CD14-positive monocyte (primary cell): Measurements from ENCODE around the gene SVIL. TPM values are rescaled to one million over a fixed set of nuclear protein-coding genes. Genes with fewer than 3 reads are reported as not detected.

Source experiments
- DNase-seq, 3 donors: peaks; one replicate each; pipeline ENCODE4 v3.0.0-alpha.2; 2011 to 2022
- H2AFZ ChIP-seq: 2 replicates; pipeline ENCODE4 v1.6.0; 2012; ENCODE audit warnings: mild to moderate bottlenecking, low read depth, low read length, inconsistent platforms; ENCODE audit not compliant: insufficient read depth, poor library complexity, severe bottlenecking
- H3K27ac ChIP-seq, 2 donors: 1 replicate in 1 of 2; 2 replicates in 1 of 2; pipeline ENCODE4 v1.5.1; 2012 to 2013; ENCODE audit warnings: low read length in 2 of 2, control low read depth in 1 of 2, inconsistent platforms in 1 of 2, low read depth in 1 of 2, mild to moderate bottlenecking in 1 of 2
- H3K27me3 ChIP-seq, 2 donors: one replicate each; pipeline versions ENCODE4 v1.6.0 to v1.6.1; 2011 to 2013; ENCODE audit warnings: low read length in 2 of 2; ENCODE audit not compliant: control insufficient read depth in 2 of 2, insufficient read depth in 2 of 2
- H3K36me3 ChIP-seq, 2 donors: replicated peaks in 1 of 2; 1 replicate in 1 of 2; 2 replicates in 1 of 2; pipeline versions ENCODE4 v1.5.1 to v1.6.1; 2012 to 2013; ENCODE audit warnings: low read length in 2 of 2, control low read depth in 1 of 2, inconsistent platforms in 1 of 2, mild to moderate bottlenecking in 1 of 2; ENCODE audit not compliant: insufficient read depth in 2 of 2, control insufficient read depth in 1 of 2
- H3K4me1 ChIP-seq, 2 donors: 1 replicate in 1 of 2; 2 replicates in 1 of 2; pipeline versions ENCODE4 v1.5.1 to v1.6.1; 2012 to 2013; ENCODE audit warnings: low read length in 2 of 2, control low read depth in 1 of 2, inconsistent platforms in 1 of 2, mild to moderate bottlenecking in 1 of 2, moderate library complexity in 1 of 2; ENCODE audit not compliant: insufficient read depth in 2 of 2, control insufficient read depth in 1 of 2
- H3K4me2 ChIP-seq: replicated peaks from 2 replicates; pipeline ENCODE3; 2012; ENCODE audit warnings: low read length, moderate library complexity, mild to moderate bottlenecking; ENCODE audit not compliant: poor library complexity, severe bottlenecking; ENCODE audit errors: extremely low read depth
- H3K4me3 ChIP-seq, 3 experiments: fragments of 200-600 bp in 1 of 3; sonication (generic) in 1 of 3; replicated peaks in 1 of 3; 1 replicate in 2 of 3; 2 replicates in 1 of 3; pipeline ENCODE4 v1.5.1; 2011 to 2013; ENCODE audit warnings: low read length in 3 of 3, mild to moderate bottlenecking in 3 of 3, control low read depth in 2 of 3, low read depth in 2 of 3, inconsistent platforms in 1 of 3, moderate library complexity in 1 of 3
- H3K79me2 ChIP-seq: 2 replicates; pipeline ENCODE4 v1.6.0; 2012; ENCODE audit warnings: mild to moderate bottlenecking, control low read depth, inconsistent platforms, low read length, moderate library complexity; ENCODE audit not compliant: insufficient read depth
- H3K9ac ChIP-seq: 2 replicates; pipeline ENCODE4 v1.6.0; 2017; ENCODE audit warnings: low read length, mild to moderate bottlenecking; ENCODE audit not compliant: insufficient read depth, poor library complexity, severe bottlenecking
- H3K9me3 ChIP-seq, 2 donors: replicated peaks in 1 of 2; 1 replicate in 1 of 2; 2 replicates in 1 of 2; pipeline versions ENCODE4 v1.5.1 to v1.6.1; 2012 to 2013; ENCODE audit warnings: low read length in 2 of 2, control low read depth in 1 of 2; ENCODE audit not compliant: control insufficient read depth in 1 of 2, insufficient read depth in 1 of 2
- H4K20me1 ChIP-seq: 2 replicates; pipeline ENCODE4 v1.6.0; 2012; ENCODE audit warnings: mild to moderate bottlenecking, low read length, control low read depth, moderate library complexity; ENCODE audit not compliant: insufficient read depth
- H3K27ac Mint-ChIP-seq, 7 donors: one replicate each; pipeline ENCODE4 v1.8.0; 2020; ENCODE audit warnings: mild to moderate bottlenecking in 7 of 7, mixed read lengths in 7 of 7, moderate library complexity in 6 of 7, inconsistent platforms in 2 of 7
- H3K27me3 Mint-ChIP-seq, 3 donors: one replicate each; pipeline ENCODE4 v1.8.0; 2021 to 2022; ENCODE audit warnings: low read depth in 3 of 3, mild to moderate bottlenecking in 3 of 3, mixed read lengths in 3 of 3, moderate library complexity in 3 of 3, inconsistent platforms in 1 of 3
- H3K36me3 Mint-ChIP-seq, 2 donors: one replicate each; pipeline ENCODE4 v1.8.0; 2020; ENCODE audit warnings: mixed read lengths in 2 of 2, inconsistent platforms in 1 of 2, mild to moderate bottlenecking in 1 of 2
- H3K4me1 Mint-ChIP-seq: one replicate; pipeline ENCODE4 v1.8.0; 2020; ENCODE audit warnings: mild to moderate bottlenecking, mixed read lengths
- H3K4me3 Mint-ChIP-seq, 2 donors: one replicate each; pipeline ENCODE4 v1.8.0; 2020; ENCODE audit warnings: mild to moderate bottlenecking in 2 of 2, mixed read lengths in 2 of 2, moderate library complexity in 1 of 2
- H3K9me3 Mint-ChIP-seq, 7 donors: one replicate each; pipeline ENCODE4 v1.8.0; 2020 to 2022; ENCODE audit warnings: mixed read lengths in 7 of 7, mild to moderate bottlenecking in 6 of 7, moderate library complexity in 6 of 7, inconsistent platforms in 2 of 7
- CTCF ChIP-seq: fragments of 200-600 bp; IDR thresholded peaks from one replicate; pipeline ENCODE4 v1.8.0; 2022; ENCODE audit warnings: antibody characterized with exemption, mild to moderate bottlenecking
- WGBS: methylation state at CpG from one replicate; pipeline ENCODE4 v1.1.5; 2013; ENCODE audit warnings: missing lambda C conversion rate; ENCODE audit not compliant: insufficient coverage; 5-methylcytosine and 5-hydroxymethylcytosine counted together
- intact Hi-C, 2 donors: fragments of 100-400 bp; cut with micrococcal nuclease; formaldehyde crosslinking; loops; one replicate each; pipeline versions ENCODE4 v1.15.0 to v1.15.1; 2023
- polyA plus RNA-seq, 3 donors: library from polyadenylated mRNA; depleted of rRNA in 1 of 3; unstranded in 2 of 3; stranded (reverse) in 1 of 3; fragments of 300-500 nt in 2 of 3; fragments of >200 nt in 1 of 3; fragmentation: Illumina TruSeq in 2 of 3; gene quantifications; 1 replicate in 2 of 3; 2 replicates in 1 of 3; pipeline ENCODE4 v1.2.3, GENCODE V29; 2012 to 2021

The SVIL gene
- polyA plus RNA-seq, 3 donors = 2.1 to 14.3 (median 5.8) TPM

- 94% methylated on average over 2 of the region's 7 CpGs for WGBS
Observed at GRCh38 chr10:29525762-29526161, 109.0 kb downstream of the SVIL start.

GRCh38 chr10:29524720-29525119 is 110.1 kb downstream of the SVIL start:
- no peak for TF ChIP-seq CTCF
- Histone ChIP-seq H3K27me3 (no peaks in the 10 kb centered on the region), H3K4me2 (no peak overlapping the region), H3K9me3 (no peaks in the 10 kb centered on the region), H3K79me2 (no peaks in the 10 kb centered on the region), H3K4me3 (no peak overlapping the region), H2AFZ (no peak overlapping the region), H4K20me1 (no peaks in the 10 kb centered on the region), H3K27ac (no peak overlapping the region), H3K9ac (no peak overlapping the region), H3K4me1 (no peaks in the 10 kb centered on the region), H3K36me3 (peaks cover 60 to 94% of the 10 kb centered on the region in 2 donors)
- intact Hi-C loops = no loop called here
- Mint-ChIP-seq H3K4me1 (no peaks in the 10 kb centered on the region), H3K27ac (no peak overlapping the region), H3K36me3 (peaks cover 75 to 98% of the 10 kb centered on the region in 2 donors), H3K27me3 (peaks cover 0 to 2% (median 0%) of the 10 kb centered on the region in 3 donors), H3K4me3 (no peak overlapping the region), H3K9me3 (no peaks in the 10 kb centered on the region)
- DNase-seq = no peak
- WGBS = 100% methylated on average over 4 of the region's 9 CpGs

More at GRCh38 chr10:29525762-29526161, 109.0 kb downstream of the SVIL start:
- no peak for DNase-seq
- Histone ChIP-seq H3K36me3 (peaks cover 50 to 94% of the 10 kb centered on the region in 2 donors), H3K9ac (no peak overlapping the region), H3K4me2 (no peak overlapping the region), H3K9me3 (no peaks in the 10 kb centered on the region), H3K27me3 (no peaks in the 10 kb centered on the region), H3K79me2 (no peaks in the 10 kb centered on the region), H3K4me3 (no peak overlapping the region), H4K20me1 (no peaks in the 10 kb centered on the region), H2AFZ (no peak overlapping the region), H3K27ac (no peak overlapping the region), H3K4me1 (no peaks in the 10 kb centered on the region)
- H3K27ac Mint-ChIP-seq = no peak overlapping the region
- peaks cover 0 to 2% (median 0%) of the 10 kb centered on the region in 3 donors for H3K27me3 Mint-ChIP-seq
- peaks cover 75 to 97% of the 10 kb centered on the region in 2 donors for H3K36me3 Mint-ChIP-seq
- no peaks in the 10 kb centered on the region for H3K9me3 Mint-ChIP-seq
- H3K4me1 Mint-ChIP-seq = no peaks in the 10 kb centered on the region
- H3K4me3 Mint-ChIP-seq = no peak overlapping the region
- no peak for TF ChIP-seq CTCF
- intact Hi-C loops = no loop called here
